ENCODE measurements around the gene GNAQ. TPM values are rescaled to one million over a fixed set of nuclear protein-coding genes. Genes with fewer than 3 reads are reported as not detected.
"Not testable (repeated sequence)": the region's sequence is repeated elsewhere in the genome, so short reads cannot be mapped to it uniquely, and the experiment has no call there.

GNAQ gene
- total and polyA plus RNA-seq, 12 donors, result 5.4 to 19.8 (median 13.2) TPM

- Histone ChIP-seq H3K4me3 (no peak overlapping the region), H3K27ac (no peak overlapping the region), H3K36me3 (peaks cover 0 to 22% (median 0%) of the 10 kb centered on the region in 9 donors), H3K27me3 (no peaks in the 10 kb centered on the region), H3K4me1 (peaks cover 0 to 3% (median 0%) of the 10 kb centered on the region in 9 donors), H3K9me3 (peaks cover 0 to 12% (median 0%) of the 10 kb centered on the region in 11 donors)
- DNase-seq (no peak), ATAC-seq (no peak)
- 82 to 83% methylated on average over 3 of the region's 3 CpGs for WGBS, 2 donors
- intact Hi-C loops (cut with DNase I), result no loop called here
- TF ChIP-seq CTCF (IDR thresholded peaks at IDR 0.05), result no peak
Measured at GRCh38 chr9:77719321-77719720, 312.3 kb downstream of the GNAQ start.

- H3K9me3 ChIP-seq; ATAC-seq; DNase-seq; H3K27ac ChIP-seq; H3K4me3 ChIP-seq; intact Hi-C loops (cut with DNase I); H3K4me1 ChIP-seq; H3K27me3 ChIP-seq: not testable (repeated sequence)
- H3K36me3 ChIP-seq, result peaks cover 0 to 22% (median 0%) of the 10 kb centered on the region in 9 donors
- 80 to 91% methylated on average over 5 of the region's 5 CpGs for WGBS, 2 donors
Measured at GRCh38 chr9:77718298-77718640, 313.3 kb downstream of the GNAQ start.

GRCh38 chr9:77717608-77718297 lies 313.9 kb downstream of the GNAQ start:
- DNase-seq; H3K4me1 ChIP-seq; H3K27me3 ChIP-seq; H3K4me3 ChIP-seq; ATAC-seq; H3K27ac ChIP-seq; H3K9me3 ChIP-seq; intact Hi-C loops (cut with DNase I): not testable (repeated sequence)
- 80 to 88% methylated on average over 4 of the region's 5 CpGs for WGBS, 2 donors
- H3K36me3 ChIP-seq, result peaks cover 0 to 18% (median 0%) of the 10 kb centered on the region in 9 donors

- peaks cover 0 to 12% (median 0%) of the 10 kb centered on the region in 9 donors for H3K4me1 ChIP-seq
- peaks cover 0 to 14% (median 0%) of the 10 kb centered on the region in 11 donors for H3K9me3 ChIP-seq
- no peaks in the 10 kb centered on the region for H3K36me3 ChIP-seq
- no peak overlapping the region for H3K4me3 ChIP-seq
- ATAC-seq (no peak), DNase-seq (no peak)
- intact Hi-C loops (cut with DNase I), result no loop called here
- no peak for TF ChIP-seq CTCF (IDR thresholded peaks at IDR 0.05)
- H3K27ac ChIP-seq, result no peak overlapping the region
- 51 to 53% methylated on average over 4 of the region's 4 CpGs for WGBS, 2 donors
- H3K27me3 ChIP-seq, result no peaks in the 10 kb centered on the region
Measured at GRCh38 chr9:77714077-77714549, 317.5 kb downstream of the GNAQ start.

DNA sequence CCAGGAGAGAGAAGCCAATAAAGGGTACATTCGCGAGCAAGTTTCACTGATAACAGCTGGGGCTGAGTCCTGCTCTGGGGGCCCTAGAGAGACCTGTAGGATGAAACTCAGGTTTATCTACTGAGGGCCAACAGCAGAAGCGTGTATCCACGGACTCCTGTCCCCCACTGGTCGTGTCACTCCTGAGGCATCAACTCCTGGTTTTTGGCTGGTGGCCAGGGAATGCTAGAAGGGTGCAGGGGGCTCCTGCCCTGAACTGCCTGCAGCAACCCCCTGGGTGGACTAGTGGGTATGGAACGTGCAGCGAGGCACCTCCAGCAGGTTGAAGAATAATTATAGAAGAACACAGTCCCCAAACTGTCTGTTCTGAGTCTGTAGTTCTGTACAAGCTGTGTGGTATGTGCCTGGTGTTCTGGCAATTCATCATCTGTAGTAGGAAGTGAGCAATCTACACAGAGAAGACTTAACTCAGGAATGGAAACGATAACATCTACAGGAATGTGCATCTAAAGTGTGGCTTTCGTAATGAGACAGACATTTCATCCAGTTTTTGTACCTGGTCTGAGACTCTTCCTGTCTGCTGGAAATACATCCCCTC lies 319.0 kb downstream of the GNAQ start:
- TF ChIP-seq CTCF (IDR thresholded peaks at IDR 0.05), result no peak
- Histone ChIP-seq H3K27me3 (no peaks in the 10 kb centered on the region), H3K36me3 (no peaks in the 10 kb centered on the region), H3K4me1 (peaks cover 0 to 27% (median 0%) of the 10 kb centered on the region in 9 donors), H3K27ac (no peak overlapping the region), H3K4me3 (no peak overlapping the region), H3K9me3 (peaks cover 0 to 25% (median 5%) of the 10 kb centered on the region in 11 donors)
- DNase-seq, result no peak
- intact Hi-C loops (cut with DNase I), result no loop called here
- WGBS, 2 donors, result 67 to 74% methylated on average over 9 of the region's 9 CpGs
- ATAC-seq, result no peak
